GM19324 (cell line): ENCODE results near the gene ANKRD13C.

Source experiments
- ATAC-seq: cut with Tn5 transposase; IDR thresholded peaks from one replicate; pipeline ENCODE4 v1.9.1; 2021; ENCODE audit warnings: mild to moderate bottlenecking, moderate library complexity; ENCODE audit not compliant: unreplicated experiment, low FRiP score

The ANKRD13C gene

DNA sequence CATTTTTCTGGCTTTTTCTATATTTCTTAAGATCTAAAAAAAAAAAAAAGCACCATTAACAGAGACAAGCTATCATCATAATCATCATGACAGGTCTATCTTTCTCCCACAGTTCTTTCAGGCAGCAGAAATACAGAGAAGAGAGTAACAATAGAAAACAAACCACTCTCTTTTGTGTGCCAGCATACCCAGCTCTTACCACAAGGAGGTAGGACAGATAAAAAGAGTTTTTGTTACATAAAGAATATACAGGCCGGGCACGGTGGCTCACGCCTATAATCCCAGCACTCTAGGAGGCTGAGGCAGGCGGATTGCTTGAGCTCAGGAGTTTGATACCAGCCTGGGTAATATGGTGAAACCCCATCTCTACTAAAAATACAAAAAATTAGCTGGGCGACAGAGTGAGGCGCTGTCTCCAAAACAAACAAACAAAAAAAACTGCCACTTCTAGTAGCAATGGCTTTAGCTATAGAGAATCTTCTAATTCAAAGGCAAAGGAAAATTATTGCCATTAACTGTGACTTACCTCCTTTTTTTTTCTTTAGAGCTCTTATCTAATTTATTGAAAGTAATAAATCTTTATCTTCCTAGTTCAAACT is 39.7 kb downstream of the ANKRD13C start:
- ATAC-seq: no peak

DNA sequence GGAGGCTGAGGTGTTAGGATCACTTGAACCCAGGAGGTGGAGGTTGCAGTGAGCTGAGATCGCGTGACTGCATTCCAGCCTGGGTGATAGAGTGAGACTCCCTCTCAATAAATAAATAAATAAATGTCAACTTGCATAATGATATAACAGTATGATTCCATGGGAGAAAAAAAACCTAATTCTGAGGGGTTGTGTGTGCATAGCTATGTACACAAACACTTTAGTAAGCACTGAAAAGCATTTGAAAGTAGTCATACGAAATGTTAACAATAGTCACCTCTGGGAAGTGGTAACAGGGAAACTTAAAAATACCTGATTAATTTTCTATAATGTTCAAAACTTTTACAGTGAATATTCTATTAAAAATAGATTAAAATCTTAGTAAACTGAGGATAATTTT is 43.2 kb downstream of the ANKRD13C start:
- ATAC-seq: no peak

DNA sequence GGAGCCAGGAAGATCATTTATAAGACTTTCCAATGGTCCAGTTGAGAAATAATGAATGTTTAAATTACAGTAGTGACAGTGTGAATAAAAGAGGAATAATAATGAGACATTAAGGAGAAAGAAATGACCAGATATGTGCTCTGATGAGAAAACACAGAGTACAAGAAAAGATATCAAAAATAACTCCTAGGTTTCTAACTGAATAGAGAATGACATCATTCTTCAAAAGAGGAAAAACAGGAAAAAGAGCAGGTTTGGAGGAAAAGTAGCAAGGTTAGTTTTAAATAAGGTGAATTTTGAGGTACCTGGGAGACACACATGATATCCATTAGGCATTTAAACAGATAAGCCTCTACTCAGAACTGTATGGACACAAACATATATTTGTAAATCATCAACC is 55.0 kb downstream of the ANKRD13C start:
- no peak for ATAC-seq

DNA sequence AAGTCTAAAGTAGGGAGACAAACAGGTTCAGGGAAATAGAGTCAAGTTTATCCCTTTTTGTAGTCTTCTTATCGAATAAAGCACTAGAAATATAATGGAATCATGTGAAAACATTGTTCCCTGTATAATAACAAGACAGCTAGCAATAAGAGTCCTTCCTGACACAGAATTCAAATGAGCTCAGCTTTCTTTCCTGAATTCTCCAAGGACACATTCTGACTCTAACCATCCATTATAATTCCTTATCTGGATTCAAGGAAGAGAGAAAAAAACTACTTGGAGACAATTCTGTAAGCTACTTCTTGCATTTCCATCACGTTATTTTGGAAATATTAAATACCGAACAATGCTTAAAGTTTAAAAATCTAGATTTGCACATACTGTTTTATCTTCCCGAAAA is 58.8 kb downstream of the ANKRD13C start:
- no peak for ATAC-seq

DNA sequence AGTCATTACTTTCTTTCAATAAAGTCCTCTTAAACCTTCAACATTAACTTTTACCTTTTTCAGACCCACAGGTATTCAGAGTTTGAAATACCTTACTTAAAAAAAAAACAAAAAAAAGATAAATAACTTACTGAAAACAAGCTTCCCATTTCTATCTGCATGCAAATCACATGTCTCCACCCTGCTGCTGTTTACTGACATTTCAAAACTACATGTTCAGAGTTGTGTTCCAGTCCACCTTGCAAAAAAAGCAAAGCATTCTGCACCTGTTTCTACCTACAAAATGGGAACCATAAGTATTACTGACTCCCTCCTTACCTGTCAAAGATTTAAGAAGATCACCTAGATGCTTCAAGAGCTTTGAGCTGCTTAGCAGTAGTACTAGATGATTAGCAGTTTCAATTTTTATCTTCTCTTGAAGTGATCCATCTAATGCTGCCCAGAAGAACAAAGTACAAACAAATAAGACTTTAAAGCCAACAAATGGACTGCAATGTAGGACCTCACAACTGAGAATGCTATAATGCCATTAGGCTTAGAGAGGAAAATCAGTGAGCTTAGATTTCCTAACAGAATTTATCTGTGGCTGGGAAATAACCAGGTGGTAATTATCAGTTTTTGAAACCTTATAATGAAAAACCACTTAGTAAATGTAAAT is 61.2 kb downstream of the ANKRD13C start:
- no peak for ATAC-seq

DNA sequence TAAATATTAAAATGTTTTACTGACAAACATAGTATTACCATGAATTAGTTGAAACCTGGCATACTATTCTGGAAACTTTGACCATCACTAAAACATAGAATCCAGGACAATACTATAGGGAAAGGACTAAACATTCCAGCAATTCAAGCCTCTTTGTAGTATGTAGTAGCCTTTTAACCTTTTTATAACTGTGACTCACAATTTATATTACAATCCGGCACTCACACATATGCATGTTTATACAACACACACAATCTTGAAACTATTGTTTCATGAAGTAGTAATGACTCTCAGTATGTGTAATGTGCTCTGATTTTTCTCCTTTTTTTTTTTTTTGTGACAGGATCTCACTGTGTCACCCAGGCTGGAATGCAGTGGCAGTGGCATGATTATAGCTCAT is 64.3 kb downstream of the ANKRD13C start:
- no peak for ATAC-seq

DNA sequence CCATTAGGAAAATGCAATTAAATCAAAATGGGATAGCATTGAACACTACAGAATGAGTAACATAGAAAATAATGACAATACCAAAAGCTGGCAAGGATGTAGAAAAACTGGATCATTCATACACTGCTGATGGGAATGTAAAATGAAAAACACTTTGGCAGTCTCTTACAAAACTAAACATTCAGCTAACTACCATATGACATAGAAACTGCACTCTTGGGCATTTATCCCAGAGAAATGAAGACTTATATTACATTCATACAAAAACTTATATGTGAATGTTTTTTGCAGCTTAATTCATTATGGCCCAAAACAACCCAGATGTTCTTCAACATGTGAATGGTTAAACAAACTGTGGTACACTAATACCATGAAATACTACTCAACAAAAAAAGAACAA is 66.4 kb downstream of the ANKRD13C start:
- no peak for ATAC-seq

DNA sequence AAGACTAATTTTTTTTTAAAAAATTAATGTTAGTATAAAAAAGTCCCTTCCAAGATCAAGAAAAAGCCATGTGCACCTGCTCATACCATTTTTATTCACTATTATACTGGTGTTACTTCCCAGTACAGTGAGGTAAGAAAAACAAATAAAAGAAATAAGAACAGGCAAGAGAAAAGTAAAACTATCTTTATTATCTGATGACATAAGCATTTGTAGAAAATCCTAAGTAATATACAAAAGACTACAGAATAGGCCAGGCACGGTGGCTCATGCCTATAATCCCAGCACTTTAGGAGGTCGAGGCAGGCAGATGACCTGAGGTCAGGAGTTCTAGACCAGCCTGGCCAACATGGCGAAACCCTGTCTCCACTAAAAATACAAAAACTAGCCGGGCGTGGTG is 68.1 kb downstream of the ANKRD13C start:
- ATAC-seq: no peak

DNA sequence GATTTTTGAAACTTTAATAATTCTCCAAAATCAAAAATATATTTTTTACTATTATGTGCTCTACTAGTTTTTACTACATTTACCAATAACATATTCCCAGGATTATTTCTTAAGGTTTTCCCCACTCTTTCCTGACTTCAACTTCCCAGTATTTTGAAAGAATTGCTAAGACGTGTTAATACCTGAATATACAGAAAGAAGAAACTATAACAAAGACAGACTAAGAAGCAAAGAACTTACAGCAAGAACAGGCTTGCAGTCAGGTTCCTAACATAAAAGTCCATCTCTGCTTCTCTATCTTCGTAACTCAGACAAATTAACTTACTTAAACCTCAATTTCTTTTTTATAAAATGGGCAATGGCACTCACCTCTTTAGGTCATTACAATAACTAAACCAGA is 70.2 kb downstream of the ANKRD13C start:
- ATAC-seq: no peak

DNA sequence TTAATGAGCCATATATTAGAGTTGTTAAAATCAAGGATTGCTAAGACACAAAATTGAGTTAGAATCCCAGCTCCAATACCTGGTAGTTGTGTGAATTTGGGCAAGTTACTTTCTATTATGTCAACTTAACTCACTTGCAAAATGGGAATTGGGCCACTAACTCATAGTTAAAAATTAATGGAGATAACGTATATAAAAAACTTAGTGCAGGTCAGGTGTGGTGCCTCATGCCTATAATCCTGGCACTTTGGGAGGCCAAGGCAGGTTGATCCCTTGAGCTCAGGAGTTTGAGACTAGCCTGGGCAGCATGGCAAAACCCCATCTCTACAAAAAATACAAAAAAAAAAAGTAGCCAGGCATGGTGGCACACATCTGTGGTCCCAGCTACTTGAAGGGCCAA is 75.8 kb downstream of the ANKRD13C start:
- no peak for ATAC-seq

DNA sequence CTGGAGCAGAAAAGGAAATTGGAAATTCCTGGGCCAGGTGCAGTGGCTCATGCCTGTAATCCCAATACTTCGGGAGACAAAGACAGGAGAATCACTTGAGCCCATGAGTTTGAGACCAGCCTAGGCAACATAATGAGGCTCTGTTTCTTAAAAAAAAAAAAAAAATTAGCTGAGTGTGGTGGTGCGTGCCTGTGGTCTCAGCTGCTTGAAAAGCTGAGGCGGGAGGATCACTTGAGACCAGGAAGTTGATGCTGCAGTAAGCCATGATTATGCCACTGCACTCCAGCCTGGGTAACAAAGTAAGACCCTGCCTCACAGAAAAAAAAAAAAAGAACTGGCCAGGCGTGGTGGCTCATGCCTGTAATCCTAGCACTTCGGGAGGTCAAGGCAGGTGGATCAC is 76.6 kb downstream of the ANKRD13C start:
- no peak for ATAC-seq

DNA sequence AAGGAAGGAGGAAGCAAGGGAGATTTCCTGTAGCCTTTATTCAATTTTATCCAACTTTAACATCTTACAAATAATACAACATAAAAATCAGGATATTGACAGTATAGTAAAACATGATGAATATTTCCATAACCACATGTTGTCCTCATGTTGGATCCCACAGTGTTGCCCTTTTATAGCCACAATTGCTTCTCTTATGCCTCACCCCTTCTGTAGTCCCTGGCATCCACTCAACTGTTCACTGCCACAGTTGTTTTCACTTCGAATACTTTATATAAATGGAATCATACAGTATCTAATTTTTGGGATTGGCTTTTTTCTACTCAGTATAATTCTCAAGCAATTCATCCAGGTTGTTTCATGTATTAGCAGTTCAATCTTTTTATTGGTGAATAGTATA is 88.6 kb downstream of the ANKRD13C start:
- no peak for ATAC-seq

DNA sequence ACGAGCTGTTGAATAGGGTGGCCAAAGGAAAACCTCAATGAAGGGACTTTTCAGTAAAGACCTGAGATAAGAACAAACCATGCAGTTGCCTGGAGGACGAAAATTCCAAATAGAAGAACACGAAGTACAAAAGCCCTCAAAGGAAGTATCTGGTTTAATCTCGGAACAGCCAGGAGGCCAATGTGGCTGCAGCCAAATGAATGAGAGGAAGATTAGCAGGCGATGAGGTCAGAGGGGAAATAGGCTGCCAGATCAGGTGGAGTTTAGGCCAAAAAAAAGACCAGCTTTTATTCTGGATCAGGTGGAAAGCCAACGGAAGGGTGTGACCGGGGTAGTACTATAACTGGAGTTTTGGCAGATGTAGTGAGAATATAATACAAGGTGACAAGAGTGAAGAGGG is 89.7 kb downstream of the ANKRD13C start:
- no peak for ATAC-seq

DNA sequence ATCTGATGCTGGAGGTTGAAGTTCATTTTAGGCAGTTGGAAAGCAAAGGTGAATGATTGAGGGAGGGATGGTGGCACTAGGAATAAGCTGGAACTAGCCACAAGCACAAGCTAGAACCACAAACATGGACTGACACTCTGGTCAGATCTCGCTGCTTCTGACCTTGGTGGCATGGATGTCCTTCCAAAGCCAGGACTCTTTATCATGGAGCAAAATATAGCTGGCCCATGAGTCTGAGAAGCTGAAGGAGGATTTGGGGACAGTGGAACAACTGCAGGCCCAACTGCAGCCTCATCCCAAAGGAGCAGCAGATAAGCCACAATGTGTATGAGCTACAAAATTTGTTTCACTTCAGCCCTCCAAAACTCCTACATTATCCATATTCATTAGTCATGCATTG is 97.9 kb downstream of the ANKRD13C start:
- no peak for ATAC-seq

DNA sequence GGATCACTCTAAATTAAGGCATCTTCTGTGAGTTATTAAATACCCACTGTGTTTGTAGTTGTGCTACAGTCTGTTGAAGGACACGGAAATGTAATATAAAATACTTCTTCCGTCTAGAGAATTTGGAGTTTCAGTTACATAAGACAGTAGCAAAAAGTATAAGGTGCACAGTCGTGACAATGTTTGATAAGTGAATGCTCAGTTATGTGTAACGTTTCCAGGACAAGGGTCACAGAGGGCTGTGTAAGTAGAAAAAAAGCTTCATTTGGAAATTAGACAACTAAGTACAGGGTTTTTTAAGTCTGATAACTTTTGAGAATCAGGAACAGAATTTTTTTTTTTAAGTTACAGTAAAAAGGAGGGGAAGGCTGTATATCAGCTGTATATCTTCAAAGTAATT is 105.8 kb downstream of the ANKRD13C start:
- no peak for ATAC-seq

DNA sequence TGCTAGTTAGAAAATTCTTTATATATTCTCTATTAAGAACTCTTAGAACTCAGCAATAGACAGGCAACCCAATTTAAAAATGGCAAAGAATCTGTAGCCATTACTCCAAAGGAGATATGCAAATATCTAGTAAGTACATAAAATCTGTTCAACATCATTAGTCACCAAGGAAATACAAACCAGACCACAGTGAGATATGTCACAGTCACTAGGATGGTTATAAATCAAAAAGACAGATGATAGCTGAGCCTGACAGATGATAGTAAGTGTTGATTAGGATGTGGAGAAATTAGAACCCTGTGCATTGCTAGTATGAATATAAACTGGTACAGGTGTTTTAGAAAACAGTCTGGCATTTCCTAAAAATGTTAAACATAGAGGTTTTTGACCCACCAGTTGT is 106.8 kb downstream of the ANKRD13C start:
- ATAC-seq: no peak

DNA sequence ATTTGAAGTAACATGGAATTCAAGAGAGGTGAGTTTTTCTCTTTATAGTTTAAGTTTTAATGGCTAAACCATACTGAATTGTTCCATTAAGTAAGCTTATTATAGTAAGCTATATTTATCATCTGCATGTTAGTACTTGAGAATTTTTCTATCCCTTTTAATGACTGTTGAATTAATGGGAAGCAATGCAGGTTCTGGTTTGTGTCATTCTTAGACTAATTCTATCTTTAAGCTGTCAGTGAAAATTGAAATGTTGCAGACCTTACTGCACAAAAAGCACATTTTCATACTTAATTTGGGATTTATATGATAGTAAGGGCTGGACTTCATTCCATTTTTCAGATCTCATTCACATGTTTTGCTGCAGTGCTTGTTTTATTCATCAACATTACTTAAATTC is 107.4 kb downstream of the ANKRD13C start:
- ATAC-seq: no peak

DNA sequence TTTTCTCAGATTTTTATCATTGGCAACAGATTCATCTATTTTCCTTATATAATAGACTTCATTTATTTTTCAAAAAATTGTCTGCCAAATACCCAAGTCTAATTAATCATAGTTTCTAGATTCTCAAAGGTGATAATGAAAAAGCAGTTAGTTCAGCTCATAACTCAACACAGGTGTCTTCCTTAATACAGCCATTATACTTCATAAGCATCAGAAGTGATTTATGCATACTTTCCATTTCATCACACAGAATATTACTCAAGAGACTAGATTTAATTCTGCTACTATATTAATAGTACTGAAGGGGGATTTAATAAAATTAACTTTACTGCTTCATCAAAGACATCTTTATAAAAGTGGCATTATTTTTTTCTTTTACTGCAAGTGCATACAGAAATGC is 114.6 kb downstream of the ANKRD13C start:
- ATAC-seq: no peak

DNA sequence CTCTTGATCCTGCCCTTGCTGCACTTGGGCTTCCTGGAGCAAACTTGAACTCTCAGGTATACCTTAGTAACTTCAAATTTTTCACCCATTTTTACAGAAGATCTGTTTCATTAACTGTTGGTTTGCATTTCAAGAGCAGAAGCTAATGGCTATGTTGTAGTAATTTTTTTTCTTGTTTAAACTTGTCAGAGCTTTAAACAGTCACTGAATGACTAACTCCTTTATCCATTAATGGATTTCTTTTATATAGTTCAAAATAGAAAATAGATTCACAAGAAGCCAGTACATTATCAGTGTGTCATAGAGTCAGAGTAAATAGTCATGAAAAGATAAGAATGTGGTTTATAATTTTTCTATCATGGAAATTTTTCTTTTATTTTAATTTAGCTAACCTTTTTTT is 119.8 kb downstream of the ANKRD13C start:
- ATAC-seq: no peak

DNA sequence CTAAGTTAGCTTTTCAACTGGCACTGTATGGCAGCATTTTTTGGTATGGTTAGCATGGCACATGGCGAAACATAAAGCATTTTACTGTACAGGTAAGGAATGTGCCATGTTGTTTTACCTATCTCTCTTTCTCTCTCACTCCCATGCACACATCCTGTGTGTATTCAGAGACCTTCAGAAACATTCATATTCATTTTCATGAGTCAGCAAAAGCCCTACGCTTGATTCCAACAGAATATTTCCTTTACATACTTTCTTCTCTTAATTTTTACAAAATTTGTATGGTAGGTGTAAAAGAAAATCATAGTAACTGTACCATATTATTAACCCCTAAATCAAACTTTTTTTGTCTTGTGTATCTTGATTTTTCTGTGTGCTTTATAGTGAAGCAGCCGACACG is 123.0 kb downstream of the ANKRD13C start:
- no peak for ATAC-seq

DNA sequence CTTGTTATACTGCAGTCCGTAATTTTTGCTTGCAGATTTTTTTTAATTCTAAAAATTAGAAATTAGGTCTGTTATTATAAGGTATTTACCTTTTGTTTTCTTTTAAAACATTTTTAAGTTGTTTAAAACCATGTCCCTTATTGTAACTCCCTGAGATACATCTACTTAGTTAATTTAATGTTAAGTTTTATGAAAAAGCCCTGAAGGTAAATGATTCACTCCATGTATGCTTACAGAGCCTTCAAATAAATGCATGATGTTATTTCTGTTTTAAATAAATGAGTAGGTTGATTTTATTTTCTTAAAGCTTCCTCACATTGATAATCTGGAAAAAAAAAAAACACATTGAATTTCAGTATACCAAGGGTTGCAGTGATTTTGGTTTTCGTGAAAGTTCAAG is 125.9 kb downstream of the ANKRD13C start:
- no peak for ATAC-seq

DNA sequence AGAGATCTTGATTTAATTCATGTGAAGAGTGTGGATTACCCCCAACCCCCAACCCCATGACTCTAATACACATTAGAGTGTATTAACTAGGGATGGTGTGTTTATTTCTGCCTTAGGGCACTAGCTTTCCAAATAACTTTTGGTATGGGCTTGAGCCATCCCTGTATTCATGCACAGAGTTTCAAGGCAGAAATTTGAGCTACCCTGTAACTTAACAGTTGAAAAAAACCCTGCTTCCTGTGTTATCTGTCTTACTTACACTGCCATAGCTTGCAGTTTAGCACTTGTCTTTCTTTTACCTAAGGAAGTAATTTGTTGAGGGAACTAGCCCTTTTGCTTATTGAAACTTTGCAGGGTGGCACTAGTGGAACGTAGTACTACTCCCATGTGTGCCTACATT is 127.1 kb downstream of the ANKRD13C start:
- ATAC-seq: no peak

DNA sequence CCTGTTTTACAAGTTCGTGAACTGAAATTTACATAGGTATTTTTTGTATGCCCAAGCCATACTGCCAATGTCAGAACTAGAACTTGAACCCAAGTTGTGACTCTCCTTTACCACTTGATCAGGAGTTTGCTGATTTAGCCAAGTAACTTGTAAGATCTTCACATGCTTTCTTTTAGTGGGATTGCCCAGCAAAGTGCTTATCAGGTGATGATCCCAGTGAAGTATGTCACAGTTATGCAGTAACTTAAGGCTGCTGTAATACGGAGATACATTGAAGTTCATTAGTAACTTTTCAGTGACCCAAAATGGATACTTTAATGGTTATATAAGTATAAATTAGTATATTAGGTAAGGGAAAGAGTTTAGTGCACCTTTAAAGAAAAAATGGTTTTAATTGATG is 129.6 kb downstream of the ANKRD13C start:
- ATAC-seq: no peak
